GM21717 (cell line): ENCODE results near the gene TCEAL1.

ENCODE experiments used
- ATAC-seq: cut with Tn5 transposase; IDR thresholded peaks from one replicate; pipeline ENCODE4 v1.9.1; 2021; ENCODE audit warnings: mild to moderate bottlenecking, moderate library complexity; ENCODE audit not compliant: unreplicated experiment

The TCEAL1 gene

DNA sequence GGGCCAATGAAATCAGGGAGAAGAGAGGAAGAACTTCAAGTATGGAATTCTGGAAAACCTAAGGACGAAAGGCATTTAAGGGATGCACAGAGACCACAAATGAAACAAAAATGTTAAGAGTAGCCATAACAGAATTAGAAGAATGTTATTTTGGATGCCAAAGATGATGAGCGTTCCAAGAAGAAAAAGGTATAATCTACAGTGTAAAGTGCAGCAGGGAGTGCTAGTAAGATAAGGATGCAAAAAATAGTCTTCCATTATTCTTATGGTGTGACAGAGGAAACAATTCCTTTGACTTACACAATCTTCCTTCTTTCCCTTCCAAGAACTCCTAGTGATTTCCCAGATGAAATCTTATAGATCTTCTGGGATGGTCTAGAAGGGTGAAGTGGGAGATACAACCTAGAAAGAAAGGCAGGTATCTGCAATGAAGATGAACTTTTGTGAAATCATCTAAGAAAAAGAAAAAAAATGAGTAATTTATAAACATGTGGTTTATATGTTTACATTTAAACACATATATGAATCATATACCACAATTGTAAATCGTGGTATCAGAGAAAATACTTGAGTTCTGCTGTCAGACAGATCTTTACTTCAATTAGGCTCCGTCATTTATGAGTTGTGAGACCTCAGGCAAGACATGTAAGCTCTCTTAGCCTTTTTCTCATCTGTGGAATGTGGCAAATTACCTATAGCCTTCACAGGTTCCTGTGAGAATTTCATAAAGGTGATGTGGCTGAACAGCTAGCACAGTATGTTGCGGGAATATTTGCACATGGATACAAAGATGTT lies 49.6 kb downstream of the TCEAL1 start:
- no peak for ATAC-seq
